ENCODE data around the gene PABPN1. TPM values are rescaled to one million over a fixed set of nuclear protein-coding genes. Genes with fewer than 3 reads are reported as not detected.
A peak's percentile ranks its signal among the peaks of the same experiment; 100 is the strongest.

PABPN1 gene
- total and polyA plus RNA-seq, 8 donors: 32.6 to 166 (median 53.4) TPM

DNA sequence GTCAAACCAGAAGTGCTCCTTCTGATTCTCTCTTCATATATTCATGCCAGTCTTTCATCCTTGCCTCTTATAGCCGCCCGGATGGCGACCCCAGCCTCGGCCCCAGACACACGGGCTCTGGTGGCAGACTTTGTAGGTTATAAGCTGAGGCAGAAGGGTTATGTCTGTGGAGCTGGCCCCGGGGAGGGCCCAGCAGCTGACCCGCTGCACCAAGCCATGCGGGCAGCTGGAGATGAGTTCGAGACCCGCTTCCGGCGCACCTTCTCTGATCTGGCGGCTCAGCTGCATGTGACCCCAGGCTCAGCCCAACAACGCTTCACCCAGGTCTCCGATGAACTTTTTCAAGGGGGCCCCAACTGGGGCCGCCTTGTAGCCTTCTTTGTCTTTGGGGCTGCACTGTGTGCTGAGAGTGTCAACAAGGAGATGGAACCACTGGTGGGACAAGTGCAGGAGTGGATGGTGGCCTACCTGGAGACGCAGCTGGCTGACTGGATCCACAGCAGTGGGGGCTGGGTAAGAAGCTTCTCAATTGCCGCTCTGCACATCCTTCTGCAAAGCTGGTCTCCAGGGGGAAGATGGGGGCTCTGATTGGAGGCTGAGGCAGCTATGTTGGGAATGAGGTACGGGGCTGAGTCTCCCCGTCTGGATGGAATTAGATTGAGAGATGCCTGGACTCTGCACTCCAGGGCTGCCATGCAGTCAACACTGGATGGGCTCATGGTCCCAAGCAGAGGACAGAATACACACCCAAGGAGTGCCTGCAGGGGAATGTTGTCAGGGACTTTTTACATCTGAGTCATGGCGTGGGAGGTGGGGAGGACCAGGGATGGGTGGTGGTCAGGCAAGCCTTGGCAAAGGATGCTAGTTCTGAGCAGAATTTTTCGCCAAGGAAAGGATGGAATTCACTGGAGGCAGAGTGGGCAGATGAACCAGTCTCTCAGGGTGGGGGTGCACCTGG, 13.3 kb upstream of the PABPN1 start:
- Histone ChIP-seq H3K9me3 (no peaks in the 10 kb centered on the region), H3K4me3 (peak overlapping the region; percentile 64 to 77 (median 72)), H3K4me1 (peaks cover 9 to 23% (median 19%) of the 10 kb centered on the region in 3 donors), H3K36me3 (peaks cover 0 to 5% (median 0%) of the 10 kb centered on the region in 3 donors), H3K27ac (peak overlapping the region in 2 of 4 donors; percentile 88 to 90), H3K27me3 (no peaks in the 10 kb centered on the region)
- DNase-seq (peak in 1 of 6 donors; percentile 52), ATAC-seq (no peak), FAIRE-seq (no peak)
- intact Hi-C loops (cut with DNase I): no loop called here
- 62 to 72% methylated on average over 22 of the region's 22 CpGs for WGBS, 2 donors
- TF ChIP-seq, protein P1, sequence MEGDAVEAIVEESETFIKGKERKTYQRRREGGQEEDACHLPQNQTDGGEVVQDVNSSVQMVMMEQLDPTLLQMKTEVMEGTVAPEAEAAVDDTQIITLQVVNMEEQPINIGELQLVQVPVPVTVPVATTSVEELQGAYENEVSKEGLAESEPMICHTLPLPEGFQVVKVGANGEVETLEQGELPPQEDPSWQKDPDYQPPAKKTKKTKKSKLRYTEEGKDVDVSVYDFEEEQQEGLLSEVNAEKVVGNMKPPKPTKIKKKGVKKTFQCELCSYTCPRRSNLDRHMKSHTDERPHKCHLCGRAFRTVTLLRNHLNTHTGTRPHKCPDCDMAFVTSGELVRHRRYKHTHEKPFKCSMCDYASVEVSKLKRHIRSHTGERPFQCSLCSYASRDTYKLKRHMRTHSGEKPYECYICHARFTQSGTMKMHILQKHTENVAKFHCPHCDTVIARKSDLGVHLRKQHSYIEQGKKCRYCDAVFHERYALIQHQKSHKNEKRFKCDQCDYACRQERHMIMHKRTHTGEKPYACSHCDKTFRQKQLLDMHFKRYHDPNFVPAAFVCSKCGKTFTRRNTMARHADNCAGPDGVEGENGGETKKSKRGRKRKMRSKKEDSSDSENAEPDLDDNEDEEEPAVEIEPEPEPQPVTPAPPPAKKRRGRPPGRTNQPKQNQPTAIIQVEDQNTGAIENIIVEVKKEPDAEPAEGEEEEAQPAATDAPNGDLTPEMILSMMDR (IDR thresholded peaks at IDR 0.05): no peak

DNA sequence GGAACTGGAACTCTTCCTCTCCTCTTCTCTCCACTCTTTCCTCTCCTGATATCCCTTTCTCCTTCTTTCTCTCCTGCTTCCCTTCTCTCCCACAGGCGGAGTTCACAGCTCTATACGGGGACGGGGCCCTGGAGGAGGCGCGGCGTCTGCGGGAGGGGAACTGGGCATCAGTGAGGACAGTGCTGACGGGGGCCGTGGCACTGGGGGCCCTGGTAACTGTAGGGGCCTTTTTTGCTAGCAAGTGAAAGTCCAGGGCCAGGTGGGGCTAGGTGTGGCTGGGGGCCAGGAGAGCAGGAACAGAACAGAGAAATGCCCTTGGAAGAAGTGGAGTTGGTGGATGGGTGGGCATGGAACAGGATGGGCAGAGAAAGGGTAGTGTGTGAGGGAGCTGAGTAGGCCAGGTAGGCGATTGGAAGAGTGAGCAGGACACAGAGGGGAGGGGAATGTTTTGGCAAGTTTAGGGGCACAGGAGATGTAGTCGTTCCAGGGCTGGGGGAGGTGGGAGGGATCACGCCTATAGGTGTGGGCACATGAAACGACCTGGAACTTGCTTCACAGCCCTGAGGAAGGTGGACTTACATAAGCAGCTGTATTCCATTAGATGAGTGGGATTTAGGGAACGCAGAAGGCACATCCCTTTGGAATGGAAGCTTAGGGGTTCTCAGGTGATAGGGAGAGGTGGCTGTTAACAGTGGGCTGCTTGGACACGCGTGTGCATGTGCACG, 12.4 kb upstream of the PABPN1 start:
- 73 to 76% methylated on average over 17 of the region's 17 CpGs for WGBS, 2 donors
- Histone ChIP-seq H3K4me3 (peak overlapping the region in 2 of 4 donors; percentile 64 to 77), H3K36me3 (peaks cover 0 to 5% (median 0%) of the 10 kb centered on the region in 3 donors), H3K4me1 (peaks cover 9 to 23% (median 19%) of the 10 kb centered on the region in 3 donors), H3K9me3 (no peaks in the 10 kb centered on the region), H3K27ac (no peak overlapping the region), H3K27me3 (no peaks in the 10 kb centered on the region)
- FAIRE-seq: no peak
- TF ChIP-seq, protein P1 (IDR thresholded peaks at IDR 0.05): no peak
- DNase-seq: peak in 2 of 6 donors; percentile 34 to 66
- ATAC-seq: no peak
- intact Hi-C loops (cut with DNase I): no loop called here

DNA sequence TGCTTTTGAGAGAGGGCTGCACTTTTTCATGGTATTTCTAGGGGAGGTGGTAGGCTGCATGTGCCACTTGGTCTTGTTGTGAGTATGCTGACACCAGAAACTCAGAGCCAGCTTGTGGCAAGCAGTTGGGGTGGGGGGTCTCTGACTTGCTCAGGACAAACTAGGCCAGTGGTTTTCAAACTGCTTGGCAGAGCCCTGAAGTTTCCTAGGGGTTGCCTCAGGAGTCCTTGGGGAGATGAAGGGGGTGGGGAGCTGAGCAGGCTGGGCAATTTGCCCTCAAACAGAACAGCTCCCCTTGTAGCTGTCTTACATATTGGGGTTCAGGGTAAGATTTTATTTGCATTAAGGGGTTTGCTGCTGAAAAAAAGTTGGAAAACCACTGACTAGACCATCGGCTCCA, 10.7 kb upstream of the PABPN1 start:
- TF ChIP-seq, protein P1 (IDR thresholded peaks at IDR 0.05): no peak
- no peak for FAIRE-seq

DNA sequence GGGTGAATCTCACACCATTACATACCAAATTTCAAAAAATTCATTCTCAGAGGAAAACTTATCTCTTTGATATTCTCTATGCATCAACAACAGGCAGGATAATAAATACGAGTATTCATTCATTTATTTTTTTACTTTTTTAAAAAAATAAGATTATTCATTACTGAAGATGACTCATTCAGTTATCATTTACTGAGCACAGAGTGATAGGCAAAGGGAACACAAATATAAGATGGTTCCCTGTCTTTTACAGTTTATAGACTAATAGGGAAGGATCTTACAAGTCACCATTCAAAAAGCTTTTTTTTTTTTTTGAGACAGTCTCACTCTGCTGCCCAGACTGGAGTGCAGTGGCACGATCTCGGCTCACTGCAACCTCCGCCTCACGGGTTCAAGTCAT, 5.0 kb upstream of the PABPN1 start:
- WGBS, 2 donors: 79 to 82% methylated on average over 5 of the region's 5 CpGs
- Histone ChIP-seq H3K4me1 (peaks cover 0 to 4% (median 3%) of the 10 kb centered on the region in 3 donors), H3K9me3 (no peaks in the 10 kb centered on the region), H3K27ac (no peak overlapping the region), H3K4me3 (no peak overlapping the region), H3K27me3 (no peaks in the 10 kb centered on the region), H3K36me3 (no peaks in the 10 kb centered on the region)
- TF ChIP-seq, protein P1 (IDR thresholded peaks at IDR 0.05): no peak
- intact Hi-C loops (cut with DNase I): no loop called here
- ATAC-seq (no peak), FAIRE-seq (no peak), DNase-seq (no peak)

More for the DNA sequence above, 10.7 kb upstream of the PABPN1 start:
- Histone ChIP-seq H3K36me3 (peaks cover 0 to 5% (median 0%) of the 10 kb centered on the region in 3 donors), H3K4me3 (no peak overlapping the region), H3K4me1 (peaks cover 9 to 23% (median 19%) of the 10 kb centered on the region in 3 donors), H3K27ac (no peak overlapping the region), H3K9me3 (no peaks in the 10 kb centered on the region), H3K27me3 (no peaks in the 10 kb centered on the region)
- ATAC-seq (no peak), DNase-seq (no peak)
- intact Hi-C loops (cut with DNase I): no loop called here
- 94 to 95% methylated on average over 1 of the region's 1 CpG for WGBS, 2 donors
